ENCODE results near the gene APOL1. TPM values are rescaled to one million over a fixed set of nuclear protein-coding genes. Genes with fewer than 3 reads are reported as not detected.

Gene APOL1
- total and polyA plus RNA-seq, 9 donors = 11.4 to 75.9 (median 34.4) TPM

- intact Hi-C loops (cut with DNase I) = no loop called here
- H3K27ac ChIP-seq = no peak overlapping the region
- 91 to 96% (median 94%) methylated on average over 3 to 5 of the region's 5 CpGs for WGBS, 3 donors
- H3K36me3 ChIP-seq = no peaks in the 10 kb centered on the region
- no peak overlapping the region for H3K4me3 ChIP-seq
- no peaks in the 10 kb centered on the region for H3K9me3 ChIP-seq
- TF ChIP-seq POLR2A (IDR thresholded peaks at IDR 0.05) (no peak), CTCF (IDR thresholded peaks at IDR 0.05) (no peak), EP300 (IDR thresholded peaks at IDR 0.05) (no peak)
- no peaks in the 10 kb centered on the region for H3K4me1 ChIP-seq (ENCODE audit: insufficient read depth)
- DNase-seq = no peak
- no peaks in the 10 kb centered on the region for H3K27me3 ChIP-seq
Observed at GRCh38 chr22:36243986-36244385, 8.9 kb upstream of the APOL1 start.

- 53 to 71% (median 54%) methylated on average over 5 of the region's 5 CpGs for WGBS, 3 donors
- intact Hi-C loops (cut with DNase I) = no loop called here
- Histone ChIP-seq H3K4me3 (no peak overlapping the region), H3K9me3 (no peaks in the 10 kb centered on the region), H3K36me3 (no peaks in the 10 kb centered on the region), H3K4me1 (ENCODE audit: insufficient read depth) (no peaks in the 10 kb centered on the region), H3K27me3 (no peaks in the 10 kb centered on the region), H3K27ac (no peak overlapping the region)
- DNase-seq = no peak
- TF ChIP-seq POLR2A (IDR thresholded peaks at IDR 0.05) = no peak
- no peak for TF ChIP-seq EP300 (IDR thresholded peaks at IDR 0.05)
- no peak for TF ChIP-seq CTCF (IDR thresholded peaks at IDR 0.05)
Observed at GRCh38 chr22:36244522-36245391, 8.2 kb upstream of the APOL1 start.

- 65 to 67% (median 67%) methylated on average over 4 of the region's 4 CpGs for WGBS, 3 donors
- Histone ChIP-seq H3K27me3 (no peaks in the 10 kb centered on the region), H3K4me3 (no peak overlapping the region), H3K36me3 (no peaks in the 10 kb centered on the region), H3K4me1 (ENCODE audit: insufficient read depth) (no peaks in the 10 kb centered on the region), H3K9me3 (no peaks in the 10 kb centered on the region), H3K27ac (no peak overlapping the region)
- no peak for DNase-seq
- TF ChIP-seq EP300 (IDR thresholded peaks at IDR 0.05) (no peak), POLR2A (IDR thresholded peaks at IDR 0.05) (no peak), CTCF (IDR thresholded peaks at IDR 0.05) (no peak)
- intact Hi-C loops (cut with DNase I) = no loop called here
Observed at GRCh38 chr22:36245805-36246356, 7.1 kb upstream of the APOL1 start.

GRCh38 chr22:36246718-36247117, 6.2 kb upstream of the APOL1 start:
- no peaks in the 10 kb centered on the region for H3K4me1 ChIP-seq (ENCODE audit: insufficient read depth)
- H3K27ac ChIP-seq = no peak overlapping the region
- intact Hi-C loops (cut with DNase I) = no loop called here
- 73 to 95% (median 80%) methylated on average over 3 of the region's 3 CpGs for WGBS, 3 donors
- no peaks in the 10 kb centered on the region for H3K27me3 ChIP-seq
- H3K9me3 ChIP-seq = no peaks in the 10 kb centered on the region
- no peak for DNase-seq
- no peak overlapping the region for H3K4me3 ChIP-seq
- no peaks in the 10 kb centered on the region for H3K36me3 ChIP-seq
- TF ChIP-seq POLR2A (IDR thresholded peaks at IDR 0.05) (no peak), CTCF (IDR thresholded peaks at IDR 0.05) (no peak), EP300 (IDR thresholded peaks at IDR 0.05) (no peak)
